DMS114 treated with DMSO at 0.1 percent for 48 hours (cell line): ENCODE data around the gene ERP27.

Experiments used
- DNase-seq: peaks from one replicate; lab custom pipeline; 2025; ENCODE audit not compliant: unreplicated experiment; lab: John Stamatoyannopoulos, UW

ERP27 gene

GRCh38 chr12:14959916-14960496 is 21.7 kb upstream of the ERP27 start:
- DNase-seq = no peak

DNA sequence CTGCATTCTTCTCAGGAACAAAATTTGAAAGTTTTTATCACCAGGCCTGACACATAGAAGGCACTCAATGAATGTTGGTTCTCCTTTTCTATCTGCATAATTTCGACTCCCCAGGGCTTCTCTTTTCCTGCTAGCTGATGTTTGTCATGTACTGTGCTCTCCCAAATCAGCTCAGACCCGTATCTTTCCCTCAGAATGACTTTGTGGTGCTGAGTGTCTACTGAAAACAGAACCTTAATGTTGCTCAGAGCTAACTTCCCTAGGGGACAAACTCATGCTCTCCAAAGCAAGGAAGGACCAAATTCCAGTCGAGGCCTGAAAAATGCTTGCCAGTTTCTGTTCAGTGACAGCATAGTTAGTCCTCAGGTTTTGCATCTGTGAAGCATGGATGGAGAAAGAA is 21.1 kb upstream of the ERP27 start:
- DNase-seq = no peak

DNA sequence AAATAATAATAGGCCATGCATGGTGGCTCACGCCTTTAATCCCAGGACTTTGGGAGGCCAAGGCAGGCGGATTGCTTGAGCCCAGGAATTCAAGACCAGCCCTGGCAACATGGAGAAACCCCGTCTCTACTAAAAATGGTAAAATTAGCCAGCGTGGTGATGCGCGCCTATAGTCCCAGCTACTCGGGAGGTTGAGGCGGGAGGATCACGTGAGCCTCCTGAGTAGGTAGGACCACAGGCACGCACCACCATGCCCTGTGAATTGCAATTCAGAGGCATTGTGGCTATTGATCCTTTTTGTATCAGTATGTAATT is 20.7 kb upstream of the ERP27 start:
- no peak for DNase-seq

GRCh38 chr12:14958361-14959125 is 20.2 kb upstream of the ERP27 start:
- no peak for DNase-seq

DNA sequence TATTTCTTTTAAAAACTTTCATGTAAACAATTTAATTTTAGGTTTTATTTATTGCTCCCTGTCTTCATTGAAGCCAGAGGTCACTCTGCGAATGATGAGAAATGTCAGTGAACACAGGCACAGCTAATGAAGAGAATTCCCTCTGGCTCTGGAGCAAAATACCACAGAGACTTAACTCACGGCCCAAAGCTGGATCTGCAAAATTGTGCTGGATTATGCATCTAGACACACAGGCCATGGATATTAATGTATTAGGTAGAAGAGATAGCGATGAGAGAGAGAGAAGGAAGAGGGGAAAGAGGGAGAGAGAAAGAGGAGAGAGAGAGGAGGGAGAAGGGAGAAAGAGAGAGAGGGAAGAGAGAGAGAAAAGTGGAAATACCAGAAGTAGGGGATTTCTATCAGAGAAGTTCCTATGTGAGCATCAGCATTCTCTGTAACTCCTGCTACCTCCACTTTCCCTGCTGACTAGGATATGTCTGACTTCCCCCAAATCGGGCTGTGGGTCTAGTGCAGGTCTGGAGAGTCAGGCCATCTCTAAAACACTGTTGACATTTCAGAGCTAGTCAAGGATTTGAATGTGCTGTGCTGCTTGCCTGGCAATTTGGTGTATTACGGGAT is 19.3 kb upstream of the ERP27 start:
- no peak for DNase-seq

GRCh38 chr12:14956905-14957304 is 18.6 kb upstream of the ERP27 start:
- DNase-seq = no peak

- DNase-seq = no peak
These were observed 17.9 kb upstream of the ERP27 start for GRCh38 chr12:14956024-14956891.

DNA sequence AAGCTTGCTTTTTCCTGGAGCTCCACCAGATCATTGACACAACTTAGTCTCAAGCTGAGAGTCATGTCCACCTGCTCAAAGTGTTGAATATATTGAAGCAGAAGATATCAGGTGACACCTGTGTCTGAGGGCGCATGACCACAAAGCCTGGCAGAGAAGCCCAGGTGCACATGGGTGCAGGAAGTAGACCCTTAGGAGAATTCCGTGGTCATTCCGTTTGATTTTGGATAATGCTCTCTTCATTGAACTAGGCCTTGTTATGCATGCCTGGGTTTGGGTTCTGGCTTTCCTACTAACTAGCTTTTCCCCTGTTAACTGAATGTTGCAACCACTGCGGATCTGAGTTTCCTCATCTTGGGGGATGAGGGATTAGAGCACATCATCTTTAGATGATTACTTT is 15.9 kb upstream of the ERP27 start:
- no peak for DNase-seq

- DNase-seq = no peak
These were observed 15.4 kb upstream of the ERP27 start for GRCh38 chr12:14953752-14954151.

DNA sequence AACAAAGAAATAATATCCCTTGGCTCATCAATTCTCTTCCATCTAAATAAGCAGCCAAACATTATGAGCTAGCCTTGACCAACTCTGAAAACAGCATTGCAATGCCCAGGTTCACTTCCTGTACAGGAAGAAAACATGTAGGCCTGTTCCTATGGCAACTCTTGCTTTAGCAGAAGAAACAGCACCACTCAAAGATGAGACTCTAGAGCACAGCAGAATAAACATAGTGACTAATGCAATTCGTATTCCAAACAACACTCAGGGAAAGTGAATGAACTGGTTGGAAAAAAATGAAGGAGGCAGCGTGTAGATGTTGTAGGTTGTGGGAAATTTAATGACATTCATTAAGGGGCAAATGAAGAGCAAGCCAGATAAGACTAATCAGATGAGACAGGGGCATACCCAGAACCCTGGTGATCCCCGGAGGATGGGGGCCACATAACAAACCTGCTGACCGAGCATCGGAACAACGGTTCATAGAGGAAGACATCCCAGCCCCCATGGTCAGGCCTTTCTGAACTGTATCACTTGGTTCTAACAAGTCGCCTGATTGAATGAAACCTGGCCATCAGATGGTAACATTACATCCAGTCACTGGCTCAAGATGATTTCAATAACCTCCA is 14.1 kb upstream of the ERP27 start:
- no peak for DNase-seq

DNA sequence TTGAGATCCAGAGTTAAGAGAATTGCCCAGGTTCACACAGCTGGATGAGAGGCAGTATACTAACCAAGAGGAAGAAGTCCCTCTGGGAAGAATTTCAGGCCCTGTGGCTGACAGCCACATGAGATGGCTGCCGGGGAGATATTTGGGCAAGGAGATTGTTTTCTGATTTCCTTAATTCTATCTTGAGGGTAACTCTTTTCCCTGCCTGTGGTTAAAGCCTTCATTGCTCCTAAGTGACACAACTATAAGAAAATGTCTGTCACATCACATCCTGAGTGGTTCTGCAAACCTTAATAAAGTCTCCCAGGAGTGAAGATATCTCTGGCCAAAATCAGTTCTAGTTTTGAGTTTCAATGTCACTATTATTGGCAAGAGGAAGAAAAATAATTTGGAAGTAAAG is 13.5 kb upstream of the ERP27 start:
- DNase-seq = no peak

- no peak for DNase-seq
These were observed 12.8 kb upstream of the ERP27 start for GRCh38 chr12:14950982-14951746.

- no peak for DNase-seq
These were observed 12.1 kb upstream of the ERP27 start for GRCh38 chr12:14950421-14950820.

DNA sequence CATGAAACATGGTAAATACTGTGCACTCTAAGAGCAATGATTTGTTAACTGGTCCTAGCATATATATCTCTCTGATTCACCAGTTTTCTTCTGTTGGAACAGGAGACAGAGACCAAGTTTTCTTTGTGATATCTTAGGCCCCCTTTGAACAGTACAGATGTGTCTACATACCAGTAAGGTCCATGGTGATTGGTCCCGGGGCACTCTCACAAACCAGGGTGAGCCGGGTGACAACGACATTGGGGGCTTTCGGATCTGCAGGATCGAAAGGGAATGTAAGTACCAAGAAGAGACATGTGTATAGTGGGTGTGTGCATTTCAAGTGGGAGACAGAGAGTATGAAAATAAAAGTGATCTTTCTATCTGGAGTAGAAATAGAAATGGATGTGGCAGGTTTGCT is 11.3 kb upstream of the ERP27 start:
- no peak for DNase-seq

- DNase-seq = no peak
These were observed 10.3 kb upstream of the ERP27 start for GRCh38 chr12:14948672-14949071.

GRCh38 chr12:14946861-14947260 is 8.5 kb upstream of the ERP27 start:
- no peak for DNase-seq

DNA sequence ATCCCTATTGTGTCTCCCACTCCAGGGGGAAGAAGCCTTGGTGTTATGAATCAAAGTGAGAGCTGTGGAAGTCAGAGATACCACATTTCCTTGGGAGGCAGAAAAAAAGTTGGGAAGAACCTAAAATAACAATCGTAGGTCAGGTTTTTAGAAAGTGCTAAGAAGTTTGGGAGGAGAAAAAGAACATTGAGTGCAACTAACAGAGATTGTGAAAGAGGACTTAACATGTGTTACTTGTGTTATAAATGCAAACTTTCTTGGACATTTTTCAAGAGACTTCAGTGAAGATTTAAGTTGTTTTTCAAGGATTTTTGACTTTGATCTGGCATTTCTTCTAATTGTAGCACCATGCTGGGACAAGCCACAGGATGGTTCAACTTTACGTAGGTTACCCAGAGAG is 7.8 kb upstream of the ERP27 start:
- no peak for DNase-seq

- no peak for DNase-seq
These were observed 4.0 kb upstream of the ERP27 start for GRCh38 chr12:14942196-14942931.

- DNase-seq = no peak
These were observed 3.0 kb upstream of the ERP27 start for GRCh38 chr12:14941369-14941768.

GRCh38 chr12:14937689-14938088 is 648 bp downstream of the ERP27 start:
- no peak for DNase-seq
